Erythroblast (primary cell): ENCODE results near the gene STAT5A.
"Not testable (repeated sequence)": the region's sequence is repeated elsewhere in the genome, so short reads cannot be mapped to it uniquely, and the experiment has no call there.

ENCODE experiments used
- DNase-seq, 2 experiments: peaks; one replicate each; lab custom pipeline; 2025; lab: John Stamatoyannopoulos, UW
- GATA1 ChIP-seq: IDR thresholded peaks from 2 replicates; pipeline ENCODE4 v1.6.1; 2011; ENCODE audit warnings: low read depth, mild to moderate bottlenecking, control low read depth, low read length, moderate library complexity
- POLR2A ChIP-seq: IDR thresholded peaks from 2 replicates; pipeline ENCODE4 v1.6.1; 2011; ENCODE audit warnings: mild to moderate bottlenecking, low read length

The STAT5A gene

GRCh38 chr17:42313773-42314566 lies 25.7 kb downstream of the STAT5A start:
- TF ChIP-seq POLR2A (no peak), GATA1 (no peak)
- peak; percentile 65 to 69 for DNase-seq

GRCh38 chr17:42315402-42316156 lies 27.3 kb downstream of the STAT5A start:
- peak in 1 of 2 experiments; percentile 16 for DNase-seq
- no peak for TF ChIP-seq GATA1

GRCh38 chr17:42316755-42317154 lies 28.5 kb downstream of the STAT5A start:
- DNase-seq, result no peak
- TF ChIP-seq POLR2A, result no peak
- TF ChIP-seq GATA1, result no peak

GRCh38 chr17:42317266-42317845 lies 29.1 kb downstream of the STAT5A start:
- peak; percentile 29 to 53 for DNase-seq
- TF ChIP-seq GATA1 (no peak), POLR2A (peak; percentile 37)

- not testable (repeated sequence) for DNase-seq
Observed at GRCh38 chr17:42317967-42318366, 29.7 kb downstream of the STAT5A start.

- no peak for DNase-seq
- no peak for TF ChIP-seq GATA1
- TF ChIP-seq POLR2A, result no peak
Observed at GRCh38 chr17:42321555-42321954, 33.3 kb downstream of the STAT5A start.

GRCh38 chr17:42322382-42323267 lies 34.3 kb downstream of the STAT5A start:
- TF ChIP-seq GATA1, result no peak
- no peak for TF ChIP-seq POLR2A
- DNase-seq, result peak; percentile 95 to 97

GRCh38 chr17:42323268-42323773 lies 35.0 kb downstream of the STAT5A start:
- DNase-seq, result no peak
- TF ChIP-seq GATA1 (no peak), POLR2A (no peak)

- TF ChIP-seq GATA1 (no peak), POLR2A (no peak)
- DNase-seq, result no peak
Observed at GRCh38 chr17:42325026-42325425, 36.7 kb downstream of the STAT5A start.

GRCh38 chr17:42329025-42329976 lies 41.0 kb downstream of the STAT5A start:
- TF ChIP-seq GATA1 (no peak), POLR2A (no peak)
- no peak for DNase-seq

GRCh38 chr17:42333053-42333452 lies 44.8 kb downstream of the STAT5A start:
- no peak for TF ChIP-seq GATA1
- no peak for TF ChIP-seq POLR2A
- DNase-seq, result no peak

- TF ChIP-seq GATA1 (no peak), POLR2A (no peak)
- no peak for DNase-seq
Observed at GRCh38 chr17:42334677-42335076, 46.4 kb downstream of the STAT5A start.
